NOMO-1 treated with DMSO at 0.1 percent for 48 hours (cell line): ENCODE results near the gene CADPS.

ENCODE experiments used
- DNase-seq: peaks from one replicate; lab custom pipeline; 2025; ENCODE audit not compliant: unreplicated experiment; lab: John Stamatoyannopoulos, UW

Gene CADPS

GRCh38 chr3:62873761-62874710, 1.2 kb downstream of the CADPS start:
- no peak for DNase-seq

GRCh38 chr3:62873451-62873760, 1.8 kb downstream of the CADPS start:
- no peak for DNase-seq

- DNase-seq, result no peak
These were observed 2.9 kb downstream of the CADPS start for GRCh38 chr3:62872318-62872717.

GRCh38 chr3:62870321-62870720, 4.9 kb downstream of the CADPS start:
- no peak for DNase-seq

GRCh38 chr3:62863648-62864047, 11.6 kb downstream of the CADPS start:
- DNase-seq, result no peak

GRCh38 chr3:62859203-62859791, 15.9 kb downstream of the CADPS start:
- DNase-seq, result no peak

GRCh38 chr3:62845996-62846395, 29.2 kb downstream of the CADPS start:
- no peak for DNase-seq

- DNase-seq, result no peak
These were observed 31.7 kb downstream of the CADPS start for GRCh38 chr3:62843508-62843907.

GRCh38 chr3:62839748-62840147, 35.5 kb downstream of the CADPS start:
- no peak for DNase-seq

- DNase-seq, result no peak
These were observed 38.0 kb downstream of the CADPS start for GRCh38 chr3:62837145-62837787.

GRCh38 chr3:62835554-62836236, 39.5 kb downstream of the CADPS start:
- no peak for DNase-seq

- DNase-seq, result no peak
These were observed 41.7 kb downstream of the CADPS start for GRCh38 chr3:62833538-62833937.

- DNase-seq, result no peak
These were observed 42.7 kb downstream of the CADPS start for GRCh38 chr3:62832553-62832952.

- no peak for DNase-seq
These were observed 44.4 kb downstream of the CADPS start for GRCh38 chr3:62830727-62831322.

GRCh38 chr3:62827550-62827949, 47.7 kb downstream of the CADPS start:
- no peak for DNase-seq

GRCh38 chr3:62824965-62825592, 50.1 kb downstream of the CADPS start:
- DNase-seq, result no peak

GRCh38 chr3:62823461-62824050, 51.7 kb downstream of the CADPS start:
- DNase-seq, result no peak

GRCh38 chr3:62822905-62823304, 52.3 kb downstream of the CADPS start:
- no peak for DNase-seq

GRCh38 chr3:62818347-62818746, 56.9 kb downstream of the CADPS start:
- DNase-seq, result no peak

- no peak for DNase-seq
These were observed 57.5 kb downstream of the CADPS start for GRCh38 chr3:62817678-62818077.
